Astrocyte of the hippocampus (primary cell): Measurements from ENCODE around the gene PMVK.
A peak's percentile ranks its signal among the peaks of the same experiment; 100 is the strongest.

ENCODE experiments used
- DNase-seq: peaks from one replicate; pipeline ENCODE4 v3.0.0; 2011; ENCODE audit warnings: low read depth, low spot score

PMVK gene

DNA sequence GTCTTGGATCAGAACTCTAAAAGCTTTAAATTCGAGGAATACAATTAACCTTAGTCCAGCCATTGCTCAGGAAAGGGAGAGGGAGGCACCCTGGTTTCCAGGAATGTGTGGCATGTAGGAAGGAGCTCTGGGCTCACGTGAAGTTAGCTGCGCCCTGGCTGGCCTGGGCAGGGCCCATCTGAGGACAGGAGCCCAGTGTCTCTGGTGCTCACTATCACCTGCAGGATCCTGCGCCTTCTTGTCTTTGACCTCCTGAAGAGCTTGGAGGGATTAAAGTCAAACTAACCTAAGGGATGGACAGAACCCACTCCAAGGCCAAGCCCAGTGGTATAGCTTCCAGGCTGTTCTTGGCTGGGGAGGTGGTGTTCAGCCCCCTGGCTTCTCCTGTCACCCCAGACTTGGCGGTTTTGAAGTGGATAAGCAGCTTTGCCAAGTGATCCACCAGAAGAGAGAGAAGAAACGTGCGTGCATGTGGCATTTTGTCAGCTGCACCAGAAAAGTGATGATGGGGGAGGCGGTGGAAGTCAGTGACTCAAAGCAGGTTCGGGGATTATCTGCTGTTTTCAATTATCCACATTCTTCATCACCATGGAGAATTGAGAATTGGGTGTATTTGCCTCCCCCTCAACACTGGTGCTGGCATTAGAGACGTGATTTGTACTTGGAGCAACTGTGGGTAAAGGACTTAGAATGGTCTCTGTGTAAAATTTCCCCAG, 54.5 kb downstream of the PMVK start:
- DNase-seq: peak; percentile 29

GRCh38 chr1:154880671-154881070, 55.8 kb downstream of the PMVK start:
- peak; percentile 16 for DNase-seq

DNA sequence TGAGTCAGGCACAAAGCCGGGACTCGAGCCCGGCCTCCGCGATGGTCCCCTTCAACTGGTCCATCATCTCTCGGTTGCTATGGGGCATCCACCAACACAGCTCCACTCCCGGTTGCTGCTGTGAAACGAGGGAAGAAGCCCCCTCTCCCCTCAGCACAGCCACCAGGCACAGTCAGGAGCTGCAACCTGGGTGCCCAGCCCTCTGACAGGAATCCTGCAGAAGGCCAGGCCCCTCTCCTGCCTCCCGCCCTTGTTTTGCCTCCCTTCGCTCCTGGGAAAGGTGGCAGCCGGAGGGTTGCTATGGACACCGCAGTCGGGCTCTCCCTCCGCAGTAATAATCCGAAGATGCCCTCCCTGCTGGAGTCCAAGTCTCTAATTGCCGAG, 57.5 kb downstream of the PMVK start:
- no peak for DNase-seq

GRCh38 chr1:154878371-154879037, 58.0 kb downstream of the PMVK start:
- DNase-seq: peak; percentile 85

- DNase-seq: no peak
These were observed 59.0 kb downstream of the PMVK start for GRCh38 chr1:154877370-154877974.

- DNase-seq: no peak
These were observed 59.6 kb downstream of the PMVK start for GRCh38 chr1:154876842-154877369.
